IgD-negative memory B cell (primary cell): ENCODE data around the gene AR. TPM values are rescaled to one million over a fixed set of nuclear protein-coding genes. Genes with fewer than 3 reads are reported as not detected.

Experiments
- H3K27ac Mint-ChIP-seq, 3 donors: one replicate each; pipeline ENCODE4 v1.8.0; 2020 to 2022; ENCODE audit warnings: mild to moderate bottlenecking in 3 of 3, mixed read lengths in 3 of 3, moderate library complexity in 1 of 3
- H3K27me3 Mint-ChIP-seq: one replicate; pipeline ENCODE4 v1.8.0; 2021; ENCODE audit warnings: mixed read lengths
- H3K36me3 Mint-ChIP-seq: one replicate; pipeline ENCODE4 v1.8.0; 2020; ENCODE audit warnings: mild to moderate bottlenecking, mixed read lengths
- H3K4me1 Mint-ChIP-seq, 3 donors: one replicate each; pipeline ENCODE4 v1.8.0; 2020 to 2022; ENCODE audit warnings: mixed read lengths in 3 of 3, mild to moderate bottlenecking in 1 of 3
- H3K4me3 Mint-ChIP-seq, 4 donors: one replicate each; pipeline ENCODE4 v1.8.0; 2020 to 2022; ENCODE audit warnings: mild to moderate bottlenecking in 4 of 4, mixed read lengths in 4 of 4, moderate library complexity in 3 of 4
- H3K9me3 Mint-ChIP-seq, 3 donors: one replicate each; pipeline ENCODE4 v1.8.0; 2020 to 2021; ENCODE audit warnings: mixed read lengths in 3 of 3, mild to moderate bottlenecking in 1 of 3
- polyA plus RNA-seq: library from polyadenylated mRNA; unstranded; fragments of 300-500 nt; fragmentation: Illumina TruSeq; gene quantifications from one replicate; pipeline ENCODE4 v1.2.3, GENCODE V29; 2021

Gene AR
- polyA plus RNA-seq, 1 donor from 2014 or later = 0.20 TPM

- Mint-ChIP-seq H3K9me3 (peaks cover 0 to 2% (median 0%) of the 10 kb centered on the region in 3 donors), H3K4me3 (no peak overlapping the region), H3K27me3 (no peaks in the 10 kb centered on the region), H3K4me1 (peaks cover 0 to 2% (median 1%) of the 10 kb centered on the region in 3 donors), H3K36me3 (no peaks in the 10 kb centered on the region), H3K27ac (no peak overlapping the region)
Measured at GRCh38 chrX:67721321-67721720, 177.5 kb downstream of the AR start.

- Mint-ChIP-seq H3K36me3 (no peaks in the 10 kb centered on the region), H3K9me3 (no peaks in the 10 kb centered on the region), H3K27ac (no peak overlapping the region), H3K4me3 (peak overlapping the region in 1 of 4 donors; percentile 17), H3K27me3 (no peaks in the 10 kb centered on the region), H3K4me1 (peaks cover 0 to 2% (median 1%) of the 10 kb centered on the region in 3 donors)
Measured at GRCh38 chrX:67723580-67724351, 179.9 kb downstream of the AR start.

DNA sequence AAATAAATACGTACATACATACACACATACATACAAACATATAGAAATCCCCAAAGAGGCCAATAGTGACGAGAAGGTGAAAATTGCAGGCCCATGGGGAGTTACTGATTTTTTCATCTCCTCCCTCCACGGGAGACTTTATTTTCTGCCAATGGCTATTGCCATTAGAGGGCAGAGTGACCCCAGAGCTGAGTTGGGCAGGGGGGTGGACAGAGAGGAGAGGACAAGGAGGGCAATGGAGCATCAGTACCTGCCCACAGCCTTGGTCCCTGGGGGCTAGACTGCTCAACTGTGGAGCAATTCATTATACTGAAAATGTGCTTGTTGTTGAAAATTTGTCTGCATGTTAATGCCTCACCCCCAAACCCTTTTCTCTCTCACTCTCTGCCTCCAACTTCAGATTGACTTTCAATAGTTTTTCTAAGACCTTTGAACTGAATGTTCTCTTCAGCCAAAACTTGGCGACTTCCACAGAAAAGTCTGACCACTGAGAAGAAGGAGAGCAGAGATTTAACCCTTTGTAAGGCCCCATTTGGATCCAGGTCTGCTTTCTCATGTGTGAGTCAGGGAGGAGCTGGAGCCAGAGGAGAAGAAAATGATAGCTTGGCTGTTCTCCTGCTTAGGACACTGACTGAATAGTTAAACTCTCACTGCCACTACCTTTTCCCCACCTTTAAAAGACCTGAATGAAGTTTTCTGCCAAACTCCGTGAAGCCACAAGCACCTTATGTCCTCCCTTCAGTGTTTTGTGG, 180.7 kb downstream of the AR start:
- H3K9me3 Mint-ChIP-seq = no peaks in the 10 kb centered on the region
- no peak overlapping the region for H3K27ac Mint-ChIP-seq
- no peaks in the 10 kb centered on the region for H3K27me3 Mint-ChIP-seq
- no peak overlapping the region for H3K4me3 Mint-ChIP-seq
- no peaks in the 10 kb centered on the region for H3K36me3 Mint-ChIP-seq
- peaks cover 0 to 2% (median 1%) of the 10 kb centered on the region in 3 donors for H3K4me1 Mint-ChIP-seq

DNA sequence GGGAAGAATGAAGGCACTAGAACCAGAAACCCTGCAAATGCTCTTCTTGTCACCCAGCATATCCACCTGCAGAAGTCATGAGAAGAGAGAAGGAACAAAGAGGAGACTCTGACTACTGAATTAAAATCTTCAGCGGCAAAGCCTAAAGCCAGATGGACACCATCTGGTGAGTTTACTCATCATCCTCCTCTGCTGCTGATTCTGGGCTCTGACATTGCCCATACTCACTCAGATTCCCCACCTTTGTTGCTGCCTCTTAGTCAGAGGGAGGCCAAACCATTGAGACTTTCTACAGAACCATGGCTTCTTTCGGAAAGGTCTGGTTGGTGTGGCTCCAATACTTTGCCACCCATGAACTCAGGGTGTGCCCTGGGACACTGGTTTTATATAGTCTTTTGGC, 181.7 kb downstream of the AR start:
- no peaks in the 10 kb centered on the region for H3K36me3 Mint-ChIP-seq
- no peaks in the 10 kb centered on the region for H3K9me3 Mint-ChIP-seq
- H3K27me3 Mint-ChIP-seq = no peaks in the 10 kb centered on the region
- no peak overlapping the region for H3K4me3 Mint-ChIP-seq
- peaks cover 0 to 2% (median 1%) of the 10 kb centered on the region in 3 donors for H3K4me1 Mint-ChIP-seq
- H3K27ac Mint-ChIP-seq = no peak overlapping the region

DNA sequence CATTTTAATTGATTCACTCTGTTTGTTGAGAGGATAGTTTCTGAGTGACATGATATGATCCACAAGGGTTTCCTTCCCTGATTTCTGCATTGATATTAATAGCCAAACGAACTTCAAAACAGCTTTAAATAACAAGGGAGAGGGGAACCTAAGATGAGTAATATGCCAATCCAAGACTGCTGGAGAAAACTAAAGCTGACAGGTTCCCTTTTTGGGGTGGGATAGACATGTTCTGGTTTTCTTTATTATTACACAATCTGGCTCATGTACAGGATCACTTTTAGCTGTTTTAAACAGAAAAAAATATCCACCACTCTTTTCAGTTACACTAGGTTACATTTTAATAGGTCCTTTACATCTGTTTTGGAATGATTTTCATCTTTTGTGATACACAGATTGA, 182.2 kb downstream of the AR start:
- Mint-ChIP-seq H3K4me3 (no peak overlapping the region), H3K36me3 (no peaks in the 10 kb centered on the region), H3K9me3 (no peaks in the 10 kb centered on the region), H3K27ac (no peak overlapping the region), H3K4me1 (peaks cover 0 to 2% (median 1%) of the 10 kb centered on the region in 3 donors), H3K27me3 (no peaks in the 10 kb centered on the region)

DNA sequence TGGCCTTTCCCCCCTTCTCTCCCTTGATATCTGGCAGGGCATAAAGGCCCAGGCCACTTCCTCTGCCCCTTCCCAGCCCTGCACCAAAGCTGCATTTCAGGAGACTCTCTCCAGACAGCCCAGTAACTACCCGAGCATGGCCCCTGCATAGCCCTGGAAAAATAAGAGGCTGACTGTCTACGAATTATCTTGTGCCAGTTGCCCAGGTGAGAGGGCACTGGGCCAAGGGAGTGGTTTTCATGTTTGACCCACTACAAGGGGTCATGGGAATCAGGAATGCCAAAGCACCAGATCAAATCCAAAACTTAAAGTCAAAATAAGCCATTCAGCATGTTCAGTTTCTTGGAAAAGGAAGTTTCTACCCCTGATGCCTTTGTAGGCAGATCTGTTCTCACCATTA, 183.8 kb downstream of the AR start:
- Mint-ChIP-seq H3K9me3 (no peaks in the 10 kb centered on the region), H3K4me1 (peaks cover 0 to 2% (median 1%) of the 10 kb centered on the region in 3 donors), H3K4me3 (no peak overlapping the region), H3K27ac (no peak overlapping the region), H3K36me3 (no peaks in the 10 kb centered on the region), H3K27me3 (no peaks in the 10 kb centered on the region)

GRCh38 chrX:67730296-67730695, 186.5 kb downstream of the AR start:
- Mint-ChIP-seq H3K36me3 (no peaks in the 10 kb centered on the region), H3K9me3 (no peaks in the 10 kb centered on the region), H3K27ac (no peak overlapping the region), H3K4me3 (no peak overlapping the region), H3K27me3 (no peaks in the 10 kb centered on the region), H3K4me1 (no peaks in the 10 kb centered on the region)

GRCh38 chrX:67731061-67731460, 187.2 kb downstream of the AR start:
- H3K9me3 Mint-ChIP-seq = no peaks in the 10 kb centered on the region
- no peaks in the 10 kb centered on the region for H3K36me3 Mint-ChIP-seq
- H3K27ac Mint-ChIP-seq = peak overlapping the region in 1 of 3 donors; percentile 82
- H3K27me3 Mint-ChIP-seq = no peaks in the 10 kb centered on the region
- no peak overlapping the region for H3K4me3 Mint-ChIP-seq
- no peaks in the 10 kb centered on the region for H3K4me1 Mint-ChIP-seq

GRCh38 chrX:67732864-67733263, 189.0 kb downstream of the AR start:
- Mint-ChIP-seq H3K27me3 (no peaks in the 10 kb centered on the region), H3K9me3 (no peaks in the 10 kb centered on the region), H3K4me1 (no peaks in the 10 kb centered on the region), H3K36me3 (no peaks in the 10 kb centered on the region), H3K4me3 (no peak overlapping the region), H3K27ac (no peak overlapping the region)

- H3K27ac Mint-ChIP-seq = no peak overlapping the region
- H3K4me3 Mint-ChIP-seq = no peak overlapping the region
- no peaks in the 10 kb centered on the region for H3K36me3 Mint-ChIP-seq
- H3K4me1 Mint-ChIP-seq = no peaks in the 10 kb centered on the region
- H3K9me3 Mint-ChIP-seq = no peaks in the 10 kb centered on the region
- no peaks in the 10 kb centered on the region for H3K27me3 Mint-ChIP-seq
Measured at GRCh38 chrX:67734111-67734753, 190.4 kb downstream of the AR start.

GRCh38 chrX:67749536-67749935, 205.7 kb downstream of the AR start:
- Mint-ChIP-seq H3K27me3 (no peaks in the 10 kb centered on the region), H3K27ac (no peak overlapping the region), H3K4me3 (no peak overlapping the region), H3K36me3 (peaks cover 1% of the 10 kb centered on the region), H3K9me3 (peaks cover 1 to 7% (median 1%) of the 10 kb centered on the region in 3 donors), H3K4me1 (no peaks in the 10 kb centered on the region)

DNA sequence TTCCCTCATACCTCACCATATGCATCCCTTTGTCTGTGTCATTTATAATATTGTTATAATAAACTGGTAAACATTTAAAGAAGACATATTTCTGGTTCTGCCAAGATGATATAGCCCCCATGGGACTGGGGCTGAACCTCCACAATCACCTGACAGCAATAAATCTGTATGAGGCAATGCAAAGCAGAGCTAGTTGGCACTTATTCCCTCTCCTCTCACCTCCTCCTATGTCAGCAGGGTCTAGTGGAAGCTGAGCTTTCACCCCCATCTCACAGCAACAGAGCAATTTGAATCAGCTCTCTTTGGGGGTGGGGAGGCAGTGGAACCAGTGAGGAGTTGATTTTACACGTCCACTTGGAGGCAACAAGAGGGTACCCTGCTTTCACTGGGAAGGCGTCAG, 206.9 kb downstream of the AR start:
- Mint-ChIP-seq H3K36me3 (no peaks in the 10 kb centered on the region), H3K27ac (no peak overlapping the region), H3K4me3 (no peak overlapping the region), H3K27me3 (no peaks in the 10 kb centered on the region), H3K4me1 (no peaks in the 10 kb centered on the region), H3K9me3 (peaks cover 1 to 7% (median 1%) of the 10 kb centered on the region in 3 donors)

GRCh38 chrX:67759018-67759417, 215.2 kb downstream of the AR start:
- no peaks in the 10 kb centered on the region for H3K4me1 Mint-ChIP-seq
- H3K27ac Mint-ChIP-seq = no peak overlapping the region
- H3K4me3 Mint-ChIP-seq = no peak overlapping the region
- peaks cover 0 to 2% (median 0%) of the 10 kb centered on the region in 3 donors for H3K9me3 Mint-ChIP-seq
- no peaks in the 10 kb centered on the region for H3K36me3 Mint-ChIP-seq
- H3K27me3 Mint-ChIP-seq = peaks cover 2% of the 10 kb centered on the region

- H3K27ac Mint-ChIP-seq = no peak overlapping the region
- peaks cover 0 to 16% (median 11%) of the 10 kb centered on the region in 3 donors for H3K9me3 Mint-ChIP-seq
- no peaks in the 10 kb centered on the region for H3K4me1 Mint-ChIP-seq
- no peak overlapping the region for H3K4me3 Mint-ChIP-seq
- no peaks in the 10 kb centered on the region for H3K36me3 Mint-ChIP-seq
- H3K27me3 Mint-ChIP-seq = no peaks in the 10 kb centered on the region
Measured at GRCh38 chrX:67777148-67777547, 233.3 kb downstream of the AR start.

DNA sequence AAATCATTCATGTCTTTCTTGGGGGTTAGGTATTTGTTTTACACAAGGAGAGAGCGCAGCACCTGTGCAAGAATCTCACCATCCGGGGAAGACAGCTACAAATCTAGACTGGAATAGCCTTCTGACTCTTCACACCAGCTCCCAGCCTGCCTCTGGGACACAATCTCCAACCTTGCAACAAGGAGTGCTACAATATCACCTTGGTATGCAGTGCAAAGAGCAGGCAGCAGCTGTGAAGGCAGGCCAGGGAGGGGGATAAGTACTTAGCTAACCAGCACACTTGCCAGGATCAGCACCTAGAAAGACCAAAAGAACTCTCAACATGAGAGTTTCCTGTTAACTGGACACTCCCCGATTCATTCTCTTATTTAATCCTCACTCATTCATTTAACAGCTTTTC, 235.3 kb downstream of the AR start:
- Mint-ChIP-seq H3K9me3 (peaks cover 0 to 3% (median 0%) of the 10 kb centered on the region in 3 donors), H3K27ac (no peak overlapping the region), H3K4me1 (no peaks in the 10 kb centered on the region), H3K36me3 (no peaks in the 10 kb centered on the region), H3K27me3 (no peaks in the 10 kb centered on the region), H3K4me3 (no peak overlapping the region)
